ENCODE measurements around the gene ZIC2. TPM values are rescaled to one million over a fixed set of nuclear protein-coding genes. Genes with fewer than 3 reads are reported as not detected.

The ZIC2 gene
- total RNA-seq, 1 experiment from 2014 or later = 44.4 TPM

- Histone ChIP-seq H3K79me2 (ENCODE audit: insufficient read depth, low read length) (peaks cover 7% of the 10 kb centered on the region), H4K20me1 (ENCODE audit: insufficient read depth) (no peaks in the 10 kb centered on the region; the same call in 1 of the 2 replicates), H3K27ac (ENCODE audit: low read depth, low read length) (no peak overlapping the region), H3K4me3 (replicated peaks in 1 of 2; ENCODE audit: low read depth in 1 of 2, low read length in 2 of 2) (no peak overlapping the region), H3K27me3 (ENCODE audit: insufficient read depth, low read length) (no peaks in the 10 kb centered on the region), H3K9me3 (ENCODE audit: control insufficient read depth in 1 of 2, insufficient read depth in 1 of 2, low read depth in 1 of 2, low read length in 2 of 2) (no peaks in the 10 kb centered on the region), H2AFZ (ENCODE audit: low read depth, low read length, poor library complexity, severe bottlenecking) (no peak overlapping the region), H3K4me1 (ENCODE audit: control insufficient read depth in 1 of 2, insufficient read depth in 2 of 2, low read length in 2 of 2) (no peaks in the 10 kb centered on the region), H3K9ac (ENCODE audit: low read length) (no peak overlapping the region), H3K4me2 (ENCODE audit: low read length) (no peak overlapping the region), H3K9me2 (ENCODE audit: insufficient read depth) (no peaks in the 10 kb centered on the region), H3K36me3 (ENCODE audit: control insufficient read depth in 1 of 2, insufficient read depth in 2 of 2, low read length in 2 of 2) (peaks cover 11 to 15% of the 10 kb centered on the region in 2 experiments; a peak in 2 of 4 replicates)
- ChIA-PET POLR2A (no interaction called here), RAD21 (ENCODE audit: low non-redundant PET in 1 of 2, low total read pairs in 2 of 2, uncharacterized antibody in 2 of 2, unreplicated experiment in 2 of 2) (no interaction called here), CTCF (no interaction called here)
- no peak for ATAC-seq
- no TSS peak for BruUV-seq (replicated peaks)
- intact Hi-C loops (cut with micrococcal nuclease) = no loop called here
- TF ChIP-seq CBX3 (IDR thresholded peaks at IDR 0.05; ENCODE audit: low read depth) (no peak), REST (IDR thresholded peaks at IDR 0.05; ENCODE audit: low read depth) (no peak), SRF (IDR thresholded peaks at IDR 0.05; ENCODE audit: low read depth) (no peak), CEBPB (IDR thresholded peaks at IDR 0.05; ENCODE audit: low read depth) (no peak), POLR2AphosphoS5 (IDR thresholded peaks at IDR 0.05; ENCODE audit: low read depth, low read length) (no peak), MAX (IDR thresholded peaks at IDR 0.05) (no peak), SP1 (IDR thresholded peaks at IDR 0.05; ENCODE audit: low read depth) (no peak), JUND (IDR thresholded peaks at IDR 0.05) (no peak), CTCF (IDR thresholded peaks at IDR 0.05 in 2 of 3, conservative IDR thresholded peaks at IDR 0.05 in 1 of 3; ENCODE audit: borderline replicate concordance in 1 of 3, insufficient read depth in 1 of 3, low read depth in 2 of 3, low read length in 2 of 3) (no peak), RAD21 (IDR thresholded peaks at IDR 0.05; ENCODE audit: low read depth) (no peak), ATF3 (IDR thresholded peaks at IDR 0.05) (no peak), FOSL1 (IDR thresholded peaks at IDR 0.05; ENCODE audit: low read depth) (no peak), POLR2A (IDR thresholded peaks at IDR 0.05; ENCODE audit: borderline replicate concordance, extremely low read depth, insufficient read depth, insufficient read length) (no peak), ZBTB33 (IDR thresholded peaks at IDR 0.05; ENCODE audit: extremely low read depth, insufficient replicate concordance, low read length) (no peak), ELF1 (IDR thresholded peaks at IDR 0.05; ENCODE audit: borderline replicate concordance, low read depth) (no peak), SIN3A (IDR thresholded peaks at IDR 0.05; ENCODE audit: low read depth) (no peak), YY1 (IDR thresholded peaks at IDR 0.05; ENCODE audit: extremely low read depth, insufficient replicate concordance, low read depth, low read length) (no peak), ZFX (IDR thresholded peaks at IDR 0.05) (no peak), EGR1 (IDR thresholded peaks at IDR 0.05; ENCODE audit: low read depth) (no peak), TCF7L2 (IDR thresholded peaks at IDR 0.05; ENCODE audit: borderline replicate concordance, extremely low read depth, insufficient read depth, insufficient read length) (no peak)
- no peak for DNase-seq (ENCODE audit: low read depth, low spot score)
Observed at GRCh38 chr13:99960663-99961311, 20.8 kb upstream of the ZIC2 start.

All from HCT116 (cell line).